Mesothelial cell of epicardium (in vitro differentiated cells): Measurements from ENCODE around the gene SLAMF9. TPM values are rescaled to one million over a fixed set of nuclear protein-coding genes. Genes with fewer than 3 reads are reported as not detected.

Experiments
- DNase-seq, 2 experiments: peaks; one replicate each; pipeline ENCODE4 v3.0.0; 2021; ENCODE audit warnings: low spot score in 2 of 2; ENCODE audit not compliant: unreplicated experiment in 2 of 2
- H3K27ac Mint-ChIP-seq: 2 replicates; pipeline ENCODE4 v1.8.0; 2021; ENCODE audit warnings: mixed read lengths
- H3K27me3 Mint-ChIP-seq: 2 replicates; pipeline ENCODE4 v1.8.0; 2021; ENCODE audit warnings: low read depth, mixed read lengths
- H3K36me3 Mint-ChIP-seq: 2 replicates; pipeline ENCODE4 v1.8.0; 2021; ENCODE audit warnings: mixed read lengths
- H3K4me1 Mint-ChIP-seq: 2 replicates; pipeline ENCODE4 v1.8.0; 2021; ENCODE audit warnings: mixed read lengths
- H3K4me3 Mint-ChIP-seq: 2 replicates; pipeline ENCODE4 v1.8.0; 2021; ENCODE audit warnings: mild to moderate bottlenecking, moderate library complexity, mixed read lengths
- H3K9me3 Mint-ChIP-seq: 2 replicates; pipeline ENCODE4 v1.8.0; 2021; ENCODE audit warnings: mixed read lengths
- CTCF ChIP-seq: fragments of 200-600 bp; sonication (generic); IDR thresholded peaks from one replicate; pipeline ENCODE4 v1.5.0; 2021; ENCODE audit warnings: antibody characterized with exemption; ENCODE audit not compliant: unreplicated experiment
- total RNA-seq: library from RNA; stranded (reverse); gene quantifications from 3 replicates; pipeline ENCODE4 v1.2.1, GENCODE V29; 2021

The SLAMF9 gene
- total RNA-seq, 1 donor from 2014 or later: not detected

GRCh38 chr1:159938211-159938852 lies 15.7 kb downstream of the SLAMF9 start:
- Mint-ChIP-seq H3K27ac (no peak overlapping the region), H3K9me3 (no peaks in the 10 kb centered on the region), H3K4me1 (peaks cover 43% of the 10 kb centered on the region), H3K4me3 (no peak overlapping the region), H3K36me3 (peaks cover 22% of the 10 kb centered on the region), H3K27me3 (no peaks in the 10 kb centered on the region)
- DNase-seq: no peak
- no peak for TF ChIP-seq CTCF

- no peak for DNase-seq
- Mint-ChIP-seq H3K4me1 (peaks cover 39% of the 10 kb centered on the region), H3K9me3 (no peaks in the 10 kb centered on the region), H3K27ac (no peak overlapping the region), H3K36me3 (peaks cover 27% of the 10 kb centered on the region), H3K4me3 (no peak overlapping the region), H3K27me3 (no peaks in the 10 kb centered on the region)
- no peak for TF ChIP-seq CTCF
Measured at GRCh38 chr1:159937054-159937750, 16.8 kb downstream of the SLAMF9 start.

DNA sequence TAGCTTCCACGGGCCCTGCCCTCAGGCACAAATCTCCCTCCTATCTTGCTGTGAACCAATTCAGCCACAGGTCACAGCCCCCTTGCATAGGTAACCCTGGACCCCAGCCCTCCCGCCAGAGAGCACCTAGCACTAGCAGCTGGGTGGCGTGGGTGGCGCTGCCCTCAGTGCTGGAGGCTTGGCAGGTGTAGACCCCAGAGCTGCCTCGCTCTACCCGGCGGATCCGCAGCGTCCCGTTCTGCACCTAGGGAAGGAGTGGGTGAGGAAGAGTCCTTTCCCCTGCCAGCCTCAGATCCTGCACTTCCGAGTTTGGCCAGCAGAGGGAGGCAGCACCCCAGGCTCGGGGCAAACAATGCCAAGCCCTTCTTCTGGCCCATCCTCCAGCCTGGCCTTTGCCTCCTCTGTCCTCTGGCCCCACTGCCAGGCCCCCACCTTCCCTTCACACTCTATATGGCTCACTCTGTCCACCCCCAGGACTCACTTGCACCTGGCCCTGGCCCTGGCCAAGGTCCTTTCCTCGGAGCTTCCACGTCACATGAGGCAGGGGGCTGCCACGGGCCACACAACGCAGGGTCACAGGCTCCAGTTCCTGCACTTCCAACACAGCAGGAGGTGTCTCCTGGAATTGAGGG lies 17.6 kb downstream of the SLAMF9 start:
- no peaks in the 10 kb centered on the region for H3K27me3 Mint-ChIP-seq
- H3K27ac Mint-ChIP-seq: no peak overlapping the region
- H3K9me3 Mint-ChIP-seq: no peaks in the 10 kb centered on the region
- peak in 1 of 2 experiments; percentile 92 for DNase-seq
- no peak overlapping the region for H3K4me3 Mint-ChIP-seq
- peaks cover 27% of the 10 kb centered on the region for H3K36me3 Mint-ChIP-seq
- H3K4me1 Mint-ChIP-seq: peaks cover 31% of the 10 kb centered on the region
- peak; percentile 100 for TF ChIP-seq CTCF

DNA sequence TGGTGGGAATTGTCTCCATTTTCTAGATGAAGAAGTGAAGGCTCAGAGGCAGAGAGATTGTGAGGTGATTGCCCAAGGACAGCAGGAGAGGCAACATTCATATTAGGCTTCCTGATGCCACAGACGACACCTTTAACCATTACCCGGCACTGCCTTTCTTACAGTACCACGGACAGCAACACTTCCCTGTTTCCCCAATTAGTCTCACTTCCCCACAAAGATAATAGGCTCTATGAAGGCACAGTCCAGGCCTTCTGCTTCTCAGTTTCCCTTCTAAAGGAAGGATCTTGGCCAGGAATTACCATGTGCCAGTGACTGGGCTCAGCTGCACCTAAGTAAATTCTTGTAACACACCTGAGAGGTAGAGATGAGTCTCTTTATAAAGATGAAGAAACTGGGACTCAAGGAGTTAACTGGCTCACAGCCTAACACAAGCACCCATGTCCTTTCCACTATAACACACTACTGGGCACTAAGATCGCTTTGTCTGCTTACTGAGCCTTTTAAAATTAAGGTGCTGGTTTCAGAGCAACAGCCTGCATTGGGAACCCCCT lies 18.2 kb downstream of the SLAMF9 start:
- no peak overlapping the region for H3K27ac Mint-ChIP-seq
- H3K27me3 Mint-ChIP-seq: no peaks in the 10 kb centered on the region
- H3K4me1 Mint-ChIP-seq: peaks cover 25% of the 10 kb centered on the region
- H3K9me3 Mint-ChIP-seq: no peaks in the 10 kb centered on the region
- no peak overlapping the region for H3K4me3 Mint-ChIP-seq
- no peak for DNase-seq
- no peak for TF ChIP-seq CTCF
- H3K36me3 Mint-ChIP-seq: peaks cover 29% of the 10 kb centered on the region

- no peak overlapping the region for H3K27ac Mint-ChIP-seq
- no peak for DNase-seq
- H3K4me1 Mint-ChIP-seq: peaks cover 22% of the 10 kb centered on the region
- no peaks in the 10 kb centered on the region for H3K9me3 Mint-ChIP-seq
- TF ChIP-seq CTCF: no peak
- H3K4me3 Mint-ChIP-seq: no peak overlapping the region
- peaks cover 27% of the 10 kb centered on the region for H3K36me3 Mint-ChIP-seq
- H3K27me3 Mint-ChIP-seq: no peaks in the 10 kb centered on the region
Measured at GRCh38 chr1:159935305-159935704, 18.7 kb downstream of the SLAMF9 start.
